T-helper 2 cell treated with Interferon-gamma antibody and Interleukin-4, amounts not matched to agents 100 ng/mL and 5 ng/mL, for 36 hours (primary cell): Measurements from ENCODE around the gene HOTAIR. TPM values are rescaled to one million over a fixed set of nuclear protein-coding genes. Genes with fewer than 3 reads are reported as not detected.

ENCODE experiments used
- intact Hi-C: fragments of 100-400 bp; cut with micrococcal nuclease; formaldehyde crosslinking; loops from one replicate; pipeline ENCODE4 v1.15.1; 2023
- total RNA-seq: library from RNA; stranded (reverse); gene quantifications from 2 replicates; pipeline ENCODE4 v1.2.3, GENCODE V29; 2022

The HOTAIR gene
- not detected in 2 replicates for total RNA-seq

DNA sequence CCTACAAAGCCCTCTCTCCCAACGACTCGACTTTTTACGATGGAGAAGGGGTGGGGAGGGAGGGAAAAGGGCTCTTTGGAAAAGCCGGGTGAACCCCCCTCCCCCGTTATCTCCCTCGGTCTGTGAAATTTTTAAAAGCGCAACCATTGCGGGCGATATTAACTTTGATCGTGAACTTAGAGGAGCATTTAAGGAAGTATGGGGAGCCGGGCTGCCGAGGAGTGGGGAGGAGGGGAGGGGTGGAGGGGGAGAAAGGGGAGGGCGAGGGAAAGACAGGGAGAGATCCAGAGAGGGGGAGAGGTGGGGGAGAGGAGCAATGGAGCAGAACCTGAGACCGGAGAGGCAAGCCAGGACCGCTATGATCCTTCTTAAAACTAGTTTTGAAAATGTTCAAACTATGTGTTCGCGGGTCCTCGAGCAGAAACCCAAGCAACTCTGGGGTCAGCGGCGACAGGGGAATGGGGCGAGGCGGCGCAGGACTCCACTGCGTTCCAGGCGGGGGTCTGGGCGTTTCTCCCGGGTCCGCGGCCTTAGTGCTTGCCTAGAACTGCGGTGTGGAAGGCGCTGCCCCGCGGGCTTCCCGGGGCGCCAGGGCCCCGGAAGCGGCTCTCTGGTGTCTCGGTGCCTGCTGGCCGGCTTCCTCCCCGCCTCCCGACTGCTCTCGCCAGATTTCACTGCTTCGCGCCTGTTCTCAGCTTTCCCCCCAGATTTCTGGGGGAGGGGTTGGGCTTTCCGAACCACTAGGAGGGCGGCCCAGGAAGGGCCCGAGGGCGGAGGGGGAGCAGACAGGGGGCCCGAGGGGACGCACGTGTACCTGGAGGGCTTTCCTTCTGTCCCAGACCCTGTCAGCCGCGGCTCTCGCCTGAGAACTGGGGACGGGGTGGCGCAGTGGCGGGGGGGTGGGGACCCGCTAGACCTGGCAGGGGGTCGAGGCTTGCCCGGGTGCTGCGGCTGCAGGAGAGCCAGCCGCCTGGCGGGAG is at the start of gene HOTAIR:
HOTAIR (minus strand) TSS at position 871 of the 980 bp plus-strand sequence.
- intact Hi-C loops: loop anchor here (2.0 to 5.0 kb wide), 2 partner anchors 22 to 37 kb away; partner anchors contain the start of gene HOXC13

DNA sequence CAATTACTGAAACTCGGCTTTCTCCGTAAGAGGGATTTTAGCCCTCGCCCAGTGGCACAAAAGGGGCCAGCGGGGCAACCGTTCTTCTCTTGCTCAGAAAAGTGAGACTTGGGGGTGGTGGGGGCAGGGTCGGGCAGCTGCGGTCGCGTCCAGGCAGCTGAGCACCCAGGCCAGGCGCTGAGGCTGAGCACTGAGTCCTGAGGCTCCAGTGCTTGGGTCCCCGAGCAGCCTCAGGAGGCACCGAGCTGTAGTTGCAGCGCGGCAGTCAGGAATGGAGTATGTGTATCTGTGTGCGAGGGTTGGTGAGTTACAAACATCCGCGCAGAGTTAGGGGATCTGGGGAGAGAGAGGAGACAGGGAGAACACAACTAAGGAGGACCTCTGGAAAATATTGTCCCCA is 49.4 kb upstream of the HOTAIR start:
- intact Hi-C loops: no loop called here

DNA sequence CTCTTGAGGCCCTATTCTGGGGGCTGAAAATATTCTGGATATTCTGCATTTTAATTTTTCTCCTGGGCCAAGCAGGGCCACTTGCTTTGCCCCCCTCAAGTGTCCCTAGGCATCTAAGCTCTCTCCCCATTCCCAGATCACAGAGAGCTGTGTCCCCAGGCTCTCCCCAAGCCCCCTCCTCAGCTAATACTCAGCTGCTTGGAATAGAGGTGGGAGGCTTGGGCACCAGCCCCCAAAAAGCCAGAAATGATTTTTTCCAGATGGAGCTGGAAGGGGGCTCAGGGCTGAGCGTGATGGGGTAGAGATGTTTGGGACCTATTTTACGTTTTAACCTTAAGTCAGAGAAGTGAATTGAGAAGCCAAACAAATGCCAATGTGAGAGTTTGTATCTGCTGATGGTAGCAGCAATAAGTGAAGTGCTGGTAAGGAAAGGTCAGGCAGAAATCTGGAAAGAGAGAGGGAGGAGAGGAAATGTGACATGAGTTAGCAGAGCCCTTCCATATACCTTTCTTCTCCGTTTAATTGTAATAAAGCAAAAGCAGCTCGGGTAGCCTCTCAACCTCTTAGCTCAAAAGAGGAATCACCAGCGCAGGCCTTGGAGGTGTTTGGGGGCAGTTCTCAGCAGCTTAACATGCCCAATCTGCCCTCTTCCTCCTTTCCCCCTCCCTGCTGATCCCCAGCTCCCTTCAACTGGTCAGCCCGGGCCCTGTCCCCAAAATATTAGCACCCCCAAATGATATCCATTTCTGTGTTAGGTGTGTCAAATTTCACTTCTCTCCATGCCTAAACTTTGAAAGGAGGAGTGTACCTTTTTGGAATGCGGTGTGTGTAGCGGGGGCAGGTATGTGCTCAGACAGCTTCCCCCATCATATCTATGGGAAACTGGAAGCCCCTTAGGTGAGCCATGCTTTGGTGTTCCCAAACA is 48.5 kb upstream of the HOTAIR start:
- intact Hi-C loops: no loop called here

DNA sequence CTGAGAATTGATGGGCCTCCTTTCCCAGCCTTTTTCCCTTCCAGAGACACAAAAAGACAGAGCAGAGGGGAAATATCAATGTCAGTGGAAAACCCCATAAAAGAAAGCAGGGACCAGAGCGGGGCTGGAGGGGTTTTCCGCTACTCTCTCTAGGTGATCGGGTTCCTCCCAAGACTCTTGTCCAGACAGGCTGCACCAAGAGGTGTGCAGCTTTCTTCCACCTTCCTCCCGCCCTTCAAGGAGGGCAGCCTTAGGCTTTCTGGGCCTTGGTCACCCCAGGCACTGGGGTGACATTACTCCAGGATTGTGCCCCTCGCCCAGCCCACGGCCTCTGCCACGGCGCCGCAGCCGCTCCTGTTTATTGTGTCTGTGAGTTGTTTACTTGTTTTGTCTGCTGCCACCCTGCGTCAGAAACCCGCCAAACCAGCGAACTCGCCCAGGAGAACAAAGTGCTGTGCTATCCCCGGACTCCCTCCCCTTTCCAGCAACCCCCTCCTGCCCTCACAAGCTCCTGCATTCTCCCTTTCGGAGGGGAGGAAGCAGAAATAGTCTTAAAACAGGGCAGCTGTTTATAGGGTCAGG is 46.8 kb upstream of the HOTAIR start:
- intact Hi-C loops: no loop called here

DNA sequence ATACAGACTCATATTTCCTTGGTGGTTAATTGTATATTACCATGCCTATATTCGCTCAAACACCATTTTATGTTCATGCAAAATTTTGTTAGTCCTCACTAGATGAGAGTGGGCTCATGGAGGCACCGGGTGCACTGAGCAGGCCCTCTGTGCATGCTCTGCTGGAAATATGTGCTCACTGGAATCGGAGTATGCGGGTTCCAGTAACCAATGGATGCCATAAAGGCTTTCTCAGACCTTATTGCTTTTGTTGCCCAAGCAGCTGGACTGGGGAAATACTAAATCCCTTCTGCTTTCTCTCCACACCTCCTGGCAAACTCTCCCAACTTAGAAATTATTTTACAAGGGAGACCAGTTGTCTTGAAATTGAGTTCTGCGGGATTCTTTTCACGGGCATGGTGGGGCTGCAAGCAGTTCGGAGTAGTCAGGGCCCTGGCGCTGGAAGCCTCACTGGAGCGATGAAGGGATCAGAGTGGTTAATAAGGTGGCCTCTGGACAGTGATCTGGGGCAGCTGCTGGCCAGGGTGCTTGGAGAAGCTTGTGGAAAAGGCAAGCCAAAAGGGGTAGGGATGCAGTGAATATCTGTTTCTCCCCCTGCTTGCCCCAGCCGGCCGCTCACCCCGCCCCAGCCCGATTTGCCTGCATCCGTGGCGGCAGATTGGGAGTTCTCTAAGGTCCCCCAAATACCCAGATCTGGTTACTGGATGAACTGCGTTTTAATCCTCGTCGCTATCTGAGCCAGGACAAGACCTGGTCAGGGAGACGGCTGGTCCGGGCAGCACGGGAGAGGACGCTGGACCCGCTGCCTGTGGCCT is 46.0 kb upstream of the HOTAIR start:
- intact Hi-C loops: no loop called here

DNA sequence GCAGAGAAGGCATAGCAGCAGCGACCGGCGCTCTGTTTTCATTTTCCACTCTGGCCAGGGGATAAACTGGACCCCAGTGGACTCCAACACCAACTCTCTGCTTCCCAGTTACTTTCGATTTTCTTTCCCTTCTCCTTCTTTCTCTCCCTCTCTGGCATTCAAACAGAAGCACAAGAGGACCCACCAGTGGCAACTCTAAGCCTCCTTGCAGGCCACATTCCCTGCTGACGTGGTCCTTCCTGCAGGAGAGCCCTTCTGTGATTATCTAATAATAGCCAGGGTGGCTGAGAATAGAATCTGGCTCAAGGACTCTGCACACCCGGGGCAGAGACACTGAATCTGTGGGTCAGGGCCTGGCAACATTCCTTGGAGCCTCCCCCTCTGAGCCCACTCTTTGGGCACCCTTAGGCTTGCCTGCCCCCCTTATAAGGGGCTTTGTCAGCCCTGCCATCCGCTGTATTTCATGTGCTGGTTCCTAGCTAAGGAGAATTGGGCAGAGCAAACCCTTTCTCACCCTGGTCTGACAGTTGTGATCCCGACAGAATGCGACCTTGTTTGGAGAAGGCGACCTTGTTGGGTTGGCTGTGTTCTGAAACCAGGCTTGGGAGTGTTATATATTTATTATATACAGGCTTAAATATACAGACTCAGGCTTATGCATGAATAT is 45.3 kb upstream of the HOTAIR start:
- intact Hi-C loops: no loop called here

DNA sequence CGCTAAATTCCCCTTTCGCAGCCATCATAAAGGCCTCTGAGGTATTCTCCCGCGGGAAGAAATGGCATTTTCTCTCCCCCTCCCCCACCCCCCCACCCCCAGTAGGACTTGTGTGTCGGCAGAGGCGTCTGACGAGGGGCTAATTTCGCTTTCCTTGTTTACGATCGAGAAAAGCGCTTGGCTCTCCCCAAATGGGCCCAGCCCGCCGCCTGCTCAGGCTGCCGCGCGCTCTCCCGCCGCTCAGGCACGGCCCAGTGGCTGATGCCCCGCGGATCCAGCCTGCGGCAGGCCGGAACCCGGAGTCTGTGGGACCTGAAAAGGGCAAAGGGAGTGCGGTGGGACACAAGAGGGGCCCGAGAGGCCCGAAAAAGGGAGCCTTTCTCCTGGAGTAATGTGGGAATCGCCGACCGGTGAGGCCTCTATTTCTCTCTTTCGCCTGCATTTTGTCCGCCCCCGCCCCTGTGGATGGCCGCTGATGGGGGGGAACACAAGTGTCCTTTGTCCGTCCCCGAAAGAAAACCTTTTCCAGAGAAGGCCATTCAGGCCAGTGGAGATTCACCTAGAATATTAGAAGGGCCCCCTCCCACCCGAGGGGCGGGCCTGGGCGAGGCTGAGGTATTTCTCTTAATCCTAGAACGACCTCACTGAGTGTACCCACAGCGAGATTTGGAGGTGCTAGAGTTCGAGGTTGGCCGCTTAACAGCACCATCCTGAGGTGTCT is 44.5 kb upstream of the HOTAIR start:
- intact Hi-C loops: no loop called here

DNA sequence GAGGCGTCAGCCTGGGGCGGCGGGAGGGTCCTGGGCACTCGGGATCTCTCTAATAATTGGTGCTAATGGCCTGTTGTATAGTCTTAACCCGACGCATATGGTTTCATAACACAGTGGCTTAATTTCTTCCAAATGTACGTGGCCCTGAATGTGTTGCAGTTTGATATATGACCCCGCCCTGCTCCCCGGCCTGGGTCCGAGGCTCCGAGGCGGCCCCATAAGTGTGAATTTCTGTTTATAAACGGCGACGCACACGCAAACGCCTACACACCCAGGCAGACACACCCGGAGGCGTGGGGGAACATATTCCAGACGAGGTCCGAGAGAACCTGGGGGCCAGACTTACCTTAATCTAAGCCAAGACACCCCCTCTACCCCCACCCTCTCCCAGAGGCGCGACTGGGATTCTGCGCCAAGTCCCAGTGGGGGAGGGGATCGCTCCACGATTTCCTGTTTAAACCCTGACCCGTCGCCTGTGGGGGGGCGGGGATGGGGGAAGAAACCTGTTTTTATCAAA is 43.8 kb upstream of the HOTAIR start:
- intact Hi-C loops: no loop called here

DNA sequence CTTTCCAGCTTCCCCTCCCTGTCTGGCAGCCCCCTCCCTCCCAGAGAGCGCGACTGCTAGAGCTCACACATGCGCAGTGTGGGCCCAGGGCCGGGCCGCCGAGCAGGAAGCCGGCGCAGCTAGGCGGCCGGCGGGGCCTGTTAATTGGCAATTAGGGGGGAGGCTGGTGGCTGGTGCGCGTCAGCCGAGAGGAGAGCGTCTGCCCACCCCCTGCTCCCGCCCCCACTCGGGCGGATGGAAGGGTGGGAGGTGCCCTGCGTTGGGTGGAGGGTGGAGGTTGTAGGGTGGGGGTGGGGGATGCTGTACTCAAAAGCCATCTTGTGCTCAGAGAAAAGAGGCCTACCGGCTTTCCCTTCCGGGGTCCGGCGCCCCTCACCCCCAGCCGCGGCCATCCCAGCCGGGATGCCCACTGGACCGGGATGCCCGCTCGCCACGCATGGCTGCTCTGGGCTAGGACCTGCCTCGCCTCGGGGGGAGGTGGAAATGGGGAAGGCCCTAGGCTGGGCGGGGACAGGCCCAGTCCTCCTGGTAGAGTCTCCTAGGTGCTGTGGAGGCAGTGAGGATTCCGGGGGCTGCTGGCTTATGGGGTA is 43.2 kb upstream of the HOTAIR start:
- intact Hi-C loops: loop anchor here (2.0 kb wide), 1 partner anchor 15 kb away; the partner anchor contains the start of gene HOXC5

DNA sequence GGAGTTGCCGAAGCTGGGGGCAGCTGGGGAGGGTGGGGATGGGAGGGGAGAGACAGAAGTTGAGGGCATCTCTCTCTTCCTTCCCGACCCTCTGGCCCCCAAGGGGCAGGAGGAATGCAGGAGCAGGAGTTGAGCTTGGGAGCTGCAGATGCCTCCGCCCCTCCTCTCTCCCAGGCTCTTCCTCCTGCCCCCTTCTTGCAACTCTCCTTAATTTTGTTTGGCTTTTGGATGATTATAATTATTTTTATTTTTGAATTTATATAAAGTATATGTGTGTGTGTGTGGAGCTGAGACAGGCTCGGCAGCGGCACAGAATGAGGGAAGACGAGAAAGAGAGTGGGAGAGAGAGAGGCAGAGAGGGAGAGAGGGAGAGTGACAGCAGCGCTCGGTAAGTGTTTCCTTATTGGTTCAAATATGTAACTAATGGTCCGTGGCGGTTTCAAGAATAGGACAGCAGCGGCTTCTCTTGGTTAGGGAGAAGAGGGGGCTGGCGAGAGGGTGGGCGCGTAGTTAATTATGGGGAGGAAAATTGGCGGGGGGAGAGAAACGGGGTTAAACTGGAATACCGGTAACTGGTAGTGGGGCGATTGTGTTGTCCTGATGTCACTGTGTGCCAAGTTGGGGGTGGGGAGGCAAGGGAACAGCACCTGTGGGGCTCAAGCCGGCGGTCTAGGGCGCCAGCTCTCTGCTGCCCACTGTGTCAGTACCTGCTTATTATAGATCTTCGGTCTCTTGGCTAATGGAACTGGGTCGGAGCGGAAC is 42.5 kb upstream of the HOTAIR start:
- intact Hi-C loops: loop anchor here (2.0 kb wide), 1 partner anchor 16 kb away; the partner anchor contains the start of gene HOXC5

DNA sequence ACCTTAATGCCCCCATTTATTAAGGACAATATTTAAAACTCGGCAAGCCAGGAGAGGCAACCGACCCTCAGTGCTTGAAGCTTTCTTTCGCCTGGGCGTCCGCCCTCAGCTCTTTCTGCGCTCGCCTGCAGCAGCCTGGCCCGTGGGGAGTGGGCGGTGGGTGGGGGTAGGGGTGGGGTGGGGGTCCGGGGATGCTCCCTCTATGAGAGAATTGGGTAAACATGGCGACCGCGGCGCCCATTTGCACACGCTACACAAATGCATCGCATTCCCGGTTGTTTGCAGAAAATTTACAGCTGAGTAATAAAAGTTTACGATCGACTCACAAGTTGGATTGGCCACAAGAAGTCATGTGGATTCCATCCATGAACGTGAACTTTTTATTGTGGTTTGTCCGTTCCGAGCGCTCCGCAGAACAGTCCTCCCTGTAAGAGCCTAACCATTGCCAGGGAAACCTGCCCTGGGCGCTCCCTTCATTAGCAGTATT is 41.8 kb upstream of the HOTAIR start:
- intact Hi-C loops: loop anchor here (2.0 kb wide), 1 partner anchor 16 kb away; the partner anchor contains the start of gene HOXC5

DNA sequence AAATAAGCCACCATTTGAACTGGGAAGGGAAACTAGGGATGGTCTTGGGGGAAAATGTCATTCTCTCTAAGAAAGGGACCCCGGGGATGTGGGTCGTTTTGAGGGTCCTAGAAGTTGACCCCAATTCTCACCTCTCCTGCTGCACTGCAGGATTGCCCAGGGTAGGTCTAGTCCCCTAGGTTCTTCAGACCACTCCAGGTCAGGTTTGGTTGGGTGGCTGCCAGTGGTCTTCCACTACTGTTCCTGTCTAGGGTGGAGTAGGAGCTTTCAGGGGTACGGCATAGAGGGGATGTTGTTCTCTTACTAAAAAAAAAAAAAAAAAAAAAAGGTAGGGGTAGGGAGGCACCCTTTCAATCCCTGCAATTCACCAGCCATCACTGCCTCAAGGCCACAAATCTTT is 41.3 kb upstream of the HOTAIR start:
- intact Hi-C loops: loop anchor here (2.0 kb wide), 1 partner anchor 17 kb away; the partner anchor contains the start of gene HOXC5

DNA sequence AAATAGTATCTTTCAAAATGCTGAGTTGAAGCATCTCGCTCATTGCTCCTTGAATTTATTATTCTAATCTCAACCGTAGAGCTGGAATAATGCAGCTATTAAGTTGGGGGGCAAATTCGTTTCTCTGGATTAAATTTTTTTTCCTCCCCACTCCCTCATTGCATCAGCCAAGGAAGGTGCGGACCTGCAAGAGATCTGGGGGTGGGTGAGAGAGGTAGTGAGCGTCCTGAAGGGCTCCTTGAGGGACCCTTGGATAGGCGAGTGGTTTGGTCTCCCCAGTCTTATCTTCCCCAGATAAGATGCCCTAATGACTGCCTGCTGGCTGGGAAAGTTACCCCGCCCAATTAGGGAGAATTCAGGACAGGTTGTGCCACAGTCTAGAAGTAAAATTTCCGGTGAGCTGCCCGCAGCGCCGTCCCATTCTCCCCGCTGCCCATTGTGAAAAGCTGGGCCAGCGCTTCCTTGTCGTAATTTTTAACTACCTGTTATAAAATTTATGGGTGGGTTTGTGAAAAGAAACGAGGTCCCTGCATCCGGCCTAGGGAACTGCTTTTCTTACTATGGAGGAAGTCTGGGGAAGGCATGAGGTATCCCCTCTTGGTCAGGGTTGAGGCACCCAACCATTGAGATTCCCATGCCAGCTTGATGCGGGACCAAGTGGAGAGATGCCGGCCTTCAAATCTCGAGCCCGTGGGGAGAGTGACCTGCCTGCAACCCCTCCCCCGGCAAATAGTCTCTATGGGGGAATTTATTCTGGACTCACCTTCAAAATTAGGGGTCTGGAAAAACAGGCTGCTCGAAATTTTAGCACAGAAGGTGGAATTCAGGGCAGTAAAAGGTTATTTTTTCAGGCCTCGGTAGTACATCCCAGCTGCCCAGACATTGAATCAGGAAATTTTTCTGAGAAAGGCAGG is 40.5 kb upstream of the HOTAIR start:
- intact Hi-C loops: no loop called here

DNA sequence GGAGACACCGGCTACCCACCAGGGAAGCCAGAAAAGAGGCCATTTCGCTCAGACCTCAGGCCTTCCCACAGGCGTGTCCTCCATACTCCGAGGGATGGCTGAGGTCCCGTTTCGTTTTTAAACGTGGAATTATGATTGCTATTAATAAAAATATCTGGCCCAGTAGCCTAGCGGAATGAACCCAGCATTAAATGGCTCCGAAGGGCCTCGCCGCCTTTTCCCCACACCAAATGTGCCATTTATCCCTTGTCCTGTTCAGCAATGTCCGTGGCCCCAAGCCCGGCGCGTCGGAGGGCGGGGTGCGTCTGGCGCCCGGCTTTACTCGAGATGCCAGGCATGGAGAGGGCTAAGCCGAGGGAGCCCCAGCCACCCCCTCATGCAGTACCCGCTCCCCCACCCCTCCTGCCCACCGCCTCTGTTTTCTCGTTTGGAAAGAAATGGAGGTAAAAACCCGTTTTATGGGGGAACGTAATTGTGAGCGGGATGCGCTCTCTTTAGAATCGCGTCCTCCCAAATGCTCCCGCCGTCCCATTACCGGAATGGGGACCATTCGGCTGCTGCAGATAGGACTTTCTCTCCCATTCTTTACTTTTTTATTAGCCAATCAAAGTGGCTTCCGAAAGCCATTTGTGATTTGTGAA is 39.7 kb upstream of the HOTAIR start:
- intact Hi-C loops: no loop called here

DNA sequence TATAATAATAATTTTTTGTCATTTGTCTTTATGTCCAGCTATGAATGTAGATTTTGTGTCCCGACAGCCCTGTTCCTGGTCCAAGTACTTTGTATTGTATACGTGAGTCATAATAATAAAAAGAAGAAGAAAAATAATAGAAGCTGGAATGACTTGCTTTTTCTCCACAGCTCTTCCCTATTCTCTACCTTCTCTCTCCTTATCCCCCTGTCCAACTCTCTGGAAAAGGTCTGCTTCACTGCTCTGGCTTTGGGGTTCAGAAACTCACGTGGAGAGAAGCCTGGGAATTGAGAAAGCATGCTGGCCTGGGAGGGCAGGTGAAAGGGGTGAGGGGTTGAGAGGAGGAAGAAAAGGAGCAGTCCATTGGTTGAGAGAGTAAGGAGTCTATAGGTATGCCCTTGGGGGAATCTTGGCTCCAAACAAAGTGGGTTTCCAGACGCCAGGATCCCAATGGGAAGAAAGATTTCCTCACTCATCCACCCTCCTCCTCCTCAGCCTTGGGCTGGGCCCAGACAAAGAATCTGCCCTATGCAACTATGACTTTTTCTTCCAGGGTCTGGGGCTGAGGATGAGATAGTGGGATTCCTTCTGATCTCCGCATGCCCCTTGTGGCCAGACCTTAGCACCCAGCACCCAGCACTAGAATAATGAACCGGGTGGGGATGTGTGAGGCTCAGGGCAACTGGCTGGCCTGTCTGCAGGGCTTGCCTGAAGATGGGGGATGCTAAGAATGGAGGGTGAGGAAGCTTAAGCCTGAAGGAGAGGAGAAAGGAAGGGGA is 38.1 kb upstream of the HOTAIR start:
- intact Hi-C loops: no loop called here
